ENCODE data around the gene ELF2.
A peak's percentile ranks its signal among the peaks of the same experiment; 100 is the strongest.

- TF ChIP-seq, protein P1, sequence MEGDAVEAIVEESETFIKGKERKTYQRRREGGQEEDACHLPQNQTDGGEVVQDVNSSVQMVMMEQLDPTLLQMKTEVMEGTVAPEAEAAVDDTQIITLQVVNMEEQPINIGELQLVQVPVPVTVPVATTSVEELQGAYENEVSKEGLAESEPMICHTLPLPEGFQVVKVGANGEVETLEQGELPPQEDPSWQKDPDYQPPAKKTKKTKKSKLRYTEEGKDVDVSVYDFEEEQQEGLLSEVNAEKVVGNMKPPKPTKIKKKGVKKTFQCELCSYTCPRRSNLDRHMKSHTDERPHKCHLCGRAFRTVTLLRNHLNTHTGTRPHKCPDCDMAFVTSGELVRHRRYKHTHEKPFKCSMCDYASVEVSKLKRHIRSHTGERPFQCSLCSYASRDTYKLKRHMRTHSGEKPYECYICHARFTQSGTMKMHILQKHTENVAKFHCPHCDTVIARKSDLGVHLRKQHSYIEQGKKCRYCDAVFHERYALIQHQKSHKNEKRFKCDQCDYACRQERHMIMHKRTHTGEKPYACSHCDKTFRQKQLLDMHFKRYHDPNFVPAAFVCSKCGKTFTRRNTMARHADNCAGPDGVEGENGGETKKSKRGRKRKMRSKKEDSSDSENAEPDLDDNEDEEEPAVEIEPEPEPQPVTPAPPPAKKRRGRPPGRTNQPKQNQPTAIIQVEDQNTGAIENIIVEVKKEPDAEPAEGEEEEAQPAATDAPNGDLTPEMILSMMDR (IDR thresholded peaks at IDR 0.05; ENCODE audit: poor library complexity, severe bottlenecking): peak; percentile 86
- no peak for TF ChIP-seq TAF1 (IDR thresholded peaks at IDR 0.05; ENCODE audit: low read depth)
- peak; percentile 84 for TF ChIP-seq RAD21 (conservative IDR thresholded peaks at IDR 0.05)
- TF ChIP-seq EP300 (conservative IDR thresholded peaks at IDR 0.05; ENCODE audit: poor library complexity, severe bottlenecking): no peak
- no peak for TF ChIP-seq POLR2AphosphoS5 (IDR thresholded peaks at IDR 0.05)
- TF ChIP-seq REST (IDR thresholded peaks at IDR 0.05; ENCODE audit: borderline replicate concordance): no peak
Measured at GRCh38 chr4:139099366-139099982, 77.5 kb downstream of the ELF2 start.

All from neural cell (in vitro differentiated cells).